Measurements from ENCODE around the gene PYGO2.

Gene PYGO2

GRCh38 chr1:154935749-154936554 is 25.6 kb downstream of the PYGO2 start:
- Histone ChIP-seq H3K4me3 (replicated peaks; ENCODE audit: insufficient read depth, low read length) (peak overlapping the region; percentile 58), H3K27ac (replicated peaks) (peak overlapping the region; percentile 100), H3K27me3 (ENCODE audit: insufficient read depth, poor library complexity, severe bottlenecking) (no peaks in the 10 kb centered on the region)
- no peak for DNase-seq (ENCODE audit: low read depth in 1 of 2, low spot score in 1 of 2)
- TF ChIP-seq POLR2AphosphoS5 (IDR thresholded peaks at IDR 0.05; ENCODE audit: low read depth) = no peak

GRCh38 chr1:154934358-154934948 is 27.1 kb downstream of the PYGO2 start:
- Histone ChIP-seq H3K27me3 (ENCODE audit: insufficient read depth, poor library complexity, severe bottlenecking) (no peaks in the 10 kb centered on the region), H3K4me3 (replicated peaks; ENCODE audit: insufficient read depth, low read length) (no peak overlapping the region), H3K27ac (replicated peaks) (no peak overlapping the region)
- TF ChIP-seq SPI1 (IDR thresholded peaks at IDR 0.05; ENCODE audit: borderline replicate concordance, low read depth) (no peak), CTCF (IDR thresholded peaks at IDR 0.05; ENCODE audit: insufficient read depth, low read length) (no peak), REST (IDR thresholded peaks at IDR 0.05; ENCODE audit: insufficient replicate concordance, low read depth) (no peak), GABPA (IDR thresholded peaks at IDR 0.05; ENCODE audit: low read depth) (no peak), POLR2AphosphoS5 (IDR thresholded peaks at IDR 0.05; ENCODE audit: low read depth) (no peak)
- DNase-seq (ENCODE audit: low read depth in 1 of 2, low spot score in 1 of 2) = no peak

- Histone ChIP-seq H3K27ac (replicated peaks) (no peak overlapping the region), H3K4me3 (replicated peaks; ENCODE audit: insufficient read depth, low read length) (no peak overlapping the region), H3K27me3 (ENCODE audit: insufficient read depth, poor library complexity, severe bottlenecking) (no peaks in the 10 kb centered on the region)
- no peak for DNase-seq (ENCODE audit: low read depth in 1 of 2, low spot score in 1 of 2)
- TF ChIP-seq GABPA (IDR thresholded peaks at IDR 0.05; ENCODE audit: low read depth) (no peak), REST (IDR thresholded peaks at IDR 0.05; ENCODE audit: insufficient replicate concordance, low read depth) (no peak), CTCF (IDR thresholded peaks at IDR 0.05; ENCODE audit: insufficient read depth, low read length) (no peak), POLR2AphosphoS5 (IDR thresholded peaks at IDR 0.05; ENCODE audit: low read depth) (no peak), SPI1 (IDR thresholded peaks at IDR 0.05; ENCODE audit: borderline replicate concordance, low read depth) (no peak)
Observed at GRCh38 chr1:154931940-154932487, 29.6 kb downstream of the PYGO2 start.

GRCh38 chr1:154926201-154926600 is 35.4 kb downstream of the PYGO2 start:
- no peak for DNase-seq (ENCODE audit: low read depth in 1 of 2, low spot score in 1 of 2)
- Histone ChIP-seq H3K27me3 (ENCODE audit: insufficient read depth, poor library complexity, severe bottlenecking) (no peaks in the 10 kb centered on the region), H3K4me3 (replicated peaks; ENCODE audit: insufficient read depth, low read length) (no peak overlapping the region), H3K27ac (replicated peaks) (peak overlapping the region; percentile 24; the same call in 1 of the 2 replicates)
- no peak for TF ChIP-seq POLR2AphosphoS5 (IDR thresholded peaks at IDR 0.05; ENCODE audit: low read depth)
- no peak for TF ChIP-seq REST (IDR thresholded peaks at IDR 0.05; ENCODE audit: insufficient replicate concordance, low read depth)
- TF ChIP-seq SPI1 (IDR thresholded peaks at IDR 0.05; ENCODE audit: borderline replicate concordance, low read depth) = no peak
- TF ChIP-seq GABPA (IDR thresholded peaks at IDR 0.05; ENCODE audit: low read depth) = no peak
- TF ChIP-seq CTCF (IDR thresholded peaks at IDR 0.05; ENCODE audit: insufficient read depth, low read length) = no peak
